ENCODE measurements around the gene TLR7.

The TLR7 gene

GRCh38 chrX:12866451-12867377 lies at the start of gene TLR7:
Gene TLR7 (plus strand): TSS chrX:12867072. CDS start chrX:12867579, 507 bp downstream.
- no peak for DNase-seq (ENCODE audit: low spot score)
- TF ChIP-seq, protein P1, sequence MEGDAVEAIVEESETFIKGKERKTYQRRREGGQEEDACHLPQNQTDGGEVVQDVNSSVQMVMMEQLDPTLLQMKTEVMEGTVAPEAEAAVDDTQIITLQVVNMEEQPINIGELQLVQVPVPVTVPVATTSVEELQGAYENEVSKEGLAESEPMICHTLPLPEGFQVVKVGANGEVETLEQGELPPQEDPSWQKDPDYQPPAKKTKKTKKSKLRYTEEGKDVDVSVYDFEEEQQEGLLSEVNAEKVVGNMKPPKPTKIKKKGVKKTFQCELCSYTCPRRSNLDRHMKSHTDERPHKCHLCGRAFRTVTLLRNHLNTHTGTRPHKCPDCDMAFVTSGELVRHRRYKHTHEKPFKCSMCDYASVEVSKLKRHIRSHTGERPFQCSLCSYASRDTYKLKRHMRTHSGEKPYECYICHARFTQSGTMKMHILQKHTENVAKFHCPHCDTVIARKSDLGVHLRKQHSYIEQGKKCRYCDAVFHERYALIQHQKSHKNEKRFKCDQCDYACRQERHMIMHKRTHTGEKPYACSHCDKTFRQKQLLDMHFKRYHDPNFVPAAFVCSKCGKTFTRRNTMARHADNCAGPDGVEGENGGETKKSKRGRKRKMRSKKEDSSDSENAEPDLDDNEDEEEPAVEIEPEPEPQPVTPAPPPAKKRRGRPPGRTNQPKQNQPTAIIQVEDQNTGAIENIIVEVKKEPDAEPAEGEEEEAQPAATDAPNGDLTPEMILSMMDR (IDR thresholded peaks at IDR 0.05; ENCODE audit: extremely low read depth, missing control alignments) = no peak

GRCh38 chrX:12817528-12817927 lies 49.3 kb upstream of the TLR7 start:
- no peak for DNase-seq (ENCODE audit: low spot score)
- TF ChIP-seq, protein P1 (IDR thresholded peaks at IDR 0.05; ENCODE audit: extremely low read depth, missing control alignments) = no peak

- TF ChIP-seq, protein P1 (IDR thresholded peaks at IDR 0.05; ENCODE audit: extremely low read depth, missing control alignments) = no peak
- DNase-seq (ENCODE audit: low spot score) = no peak
These were observed 47.6 kb upstream of the TLR7 start for GRCh38 chrX:12819222-12819621.

GRCh38 chrX:12820737-12821136 lies 46.1 kb upstream of the TLR7 start:
- TF ChIP-seq, protein P1 (IDR thresholded peaks at IDR 0.05; ENCODE audit: extremely low read depth, missing control alignments) = no peak
- DNase-seq (ENCODE audit: low spot score) = no peak

GRCh38 chrX:12824944-12825343 lies 41.9 kb upstream of the TLR7 start:
- DNase-seq (ENCODE audit: low spot score) = no peak
- TF ChIP-seq, protein P1 (IDR thresholded peaks at IDR 0.05; ENCODE audit: extremely low read depth, missing control alignments) = no peak

GRCh38 chrX:12825801-12826200 lies 41.1 kb upstream of the TLR7 start:
- no peak for DNase-seq (ENCODE audit: low spot score)
- TF ChIP-seq, protein P1 (IDR thresholded peaks at IDR 0.05; ENCODE audit: extremely low read depth, missing control alignments) = no peak

GRCh38 chrX:12843061-12843667 lies 23.7 kb upstream of the TLR7 start:
- TF ChIP-seq, protein P1 (IDR thresholded peaks at IDR 0.05; ENCODE audit: extremely low read depth, missing control alignments) = no peak

More at GRCh38 chrX:12843061-12843667, 23.7 kb upstream of the TLR7 start:
- DNase-seq (ENCODE audit: low spot score) = no peak
